ENCODE measurements around the gene RALY. TPM values are rescaled to one million over a fixed set of nuclear protein-coding genes. Genes with fewer than 3 reads are reported as not detected.

Gene RALY
- total RNA-seq, 1 experiment from 2014 or later, result 219 TPM

- Histone ChIP-seq H3K9me3 (ENCODE audit: insufficient read depth, low read depth) (no peaks in the 10 kb centered on the region), H3K4me1 (replicated peaks; ENCODE audit: insufficient read depth) (peaks cover 14% of the 10 kb centered on the region), H4K20me1 (ENCODE audit: insufficient read depth) (peaks cover 5% of the 10 kb centered on the region; the same call in 1 of the 2 replicates), H3K27ac (no peak overlapping the region), H3K27me3 (ENCODE audit: insufficient read depth, low read depth) (no peaks in the 10 kb centered on the region), H3K4me3 (no peak overlapping the region), H3K4me2 (no peak overlapping the region), H3F3A (ENCODE audit: insufficient read depth, low read depth) (peaks cover 10% of the 10 kb centered on the region; the same call in 1 of the 2 replicates), H3K9me2 (ENCODE audit: insufficient read depth) (no peaks in the 10 kb centered on the region), H3K36me3 (ENCODE audit: low read depth) (no peaks in the 10 kb centered on the region), H2AFZ (no peak overlapping the region), H3K79me2 (ENCODE audit: low read depth) (peaks cover 32% of the 10 kb centered on the region)
- ChIA-PET CTCF (no interaction called here), POLR2A (ENCODE audit: unreplicated experiment) (no interaction called here)
- no peak for TF ChIP-seq EZH2 (IDR thresholded peaks at IDR 0.05; ENCODE audit: low read depth)
- TF ChIP-seq, protein P1, sequence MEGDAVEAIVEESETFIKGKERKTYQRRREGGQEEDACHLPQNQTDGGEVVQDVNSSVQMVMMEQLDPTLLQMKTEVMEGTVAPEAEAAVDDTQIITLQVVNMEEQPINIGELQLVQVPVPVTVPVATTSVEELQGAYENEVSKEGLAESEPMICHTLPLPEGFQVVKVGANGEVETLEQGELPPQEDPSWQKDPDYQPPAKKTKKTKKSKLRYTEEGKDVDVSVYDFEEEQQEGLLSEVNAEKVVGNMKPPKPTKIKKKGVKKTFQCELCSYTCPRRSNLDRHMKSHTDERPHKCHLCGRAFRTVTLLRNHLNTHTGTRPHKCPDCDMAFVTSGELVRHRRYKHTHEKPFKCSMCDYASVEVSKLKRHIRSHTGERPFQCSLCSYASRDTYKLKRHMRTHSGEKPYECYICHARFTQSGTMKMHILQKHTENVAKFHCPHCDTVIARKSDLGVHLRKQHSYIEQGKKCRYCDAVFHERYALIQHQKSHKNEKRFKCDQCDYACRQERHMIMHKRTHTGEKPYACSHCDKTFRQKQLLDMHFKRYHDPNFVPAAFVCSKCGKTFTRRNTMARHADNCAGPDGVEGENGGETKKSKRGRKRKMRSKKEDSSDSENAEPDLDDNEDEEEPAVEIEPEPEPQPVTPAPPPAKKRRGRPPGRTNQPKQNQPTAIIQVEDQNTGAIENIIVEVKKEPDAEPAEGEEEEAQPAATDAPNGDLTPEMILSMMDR (conservative IDR thresholded peaks at IDR 0.05), result no peak
- DNase-seq, result no peak
- intact Hi-C loops (cut with micrococcal nuclease; ENCODE audit: unreplicated experiment), result loop anchor here (10.0 kb wide), 1 partner anchor 325 kb away; the partner anchor contains the start of genes ACTL10 and C20orf144
- BruUV-seq (replicated peaks), result no TSS peak
Observed at GRCh38 chr20:33990075-33990474, 3.6 kb upstream of the RALY start.

GRCh38 chr20:33991502-33991901 lies 2.2 kb upstream of the RALY start:
- TF ChIP-seq, protein P1 (conservative IDR thresholded peaks at IDR 0.05), result no peak
- no peak for TF ChIP-seq EZH2 (IDR thresholded peaks at IDR 0.05; ENCODE audit: low read depth)
- Histone ChIP-seq H3K9me2 (ENCODE audit: insufficient read depth) (no peaks in the 10 kb centered on the region), H4K20me1 (ENCODE audit: insufficient read depth) (peaks cover 20% of the 10 kb centered on the region; the same call in 1 of the 2 replicates), H3K27me3 (ENCODE audit: insufficient read depth, low read depth) (no peaks in the 10 kb centered on the region), H3K4me3 (peak overlapping the region; percentile 71; the same call in 1 of the 2 replicates), H2AFZ (no peak overlapping the region), H3K36me3 (ENCODE audit: low read depth) (no peaks in the 10 kb centered on the region), H3K27ac (no peak overlapping the region), H3K9me3 (ENCODE audit: insufficient read depth, low read depth) (no peaks in the 10 kb centered on the region), H3K4me1 (replicated peaks; ENCODE audit: insufficient read depth) (peaks cover 28% of the 10 kb centered on the region), H3K79me2 (ENCODE audit: low read depth) (peaks cover 46% of the 10 kb centered on the region), H3F3A (ENCODE audit: insufficient read depth, low read depth) (peaks cover 10% of the 10 kb centered on the region; the same call in 1 of the 2 replicates), H3K4me2 (peak overlapping the region; percentile 93)
- DNase-seq, result no peak
- POLR2A ChIA-PET (ENCODE audit: unreplicated experiment), result no interaction called here
- CTCF ChIA-PET, result no interaction called here
- no TSS peak for BruUV-seq (replicated peaks)
- intact Hi-C loops (cut with micrococcal nuclease; ENCODE audit: unreplicated experiment), result loop anchor here (10.0 kb wide), 1 partner anchor 327 kb away; the partner anchor contains the start of genes ACTL10 and C20orf144

- intact Hi-C loops (cut with micrococcal nuclease; ENCODE audit: unreplicated experiment), result loop anchor here (2.0 to 10.0 kb wide), 2 partner anchors 196 to 328 kb away; partner anchors contain the start of genes ACTL10 and C20orf144
- peaks cover 55% of the 10 kb centered on the region for H3K79me2 ChIP-seq (ENCODE audit: low read depth)
- POLR2A ChIA-PET (ENCODE audit: unreplicated experiment), result interaction anchor here (0.5 to 1.3 kb wide), 10 partner anchors 54 to 756 kb away, joined by 3 to 19 read pairs (median 4); partner anchors contain the start of genes ACTL10, EIF2S2 and PXMP4
- peak overlapping the region; percentile 86 for H3K27ac ChIP-seq
- no peaks in the 10 kb centered on the region for H3K36me3 ChIP-seq (ENCODE audit: low read depth)
- no peaks in the 10 kb centered on the region for H3K27me3 ChIP-seq (ENCODE audit: insufficient read depth, low read depth)
- no peaks in the 10 kb centered on the region for H3K9me3 ChIP-seq (ENCODE audit: insufficient read depth, low read depth)
- no peaks in the 10 kb centered on the region for H3K9me2 ChIP-seq (ENCODE audit: insufficient read depth)
- peak in 1 of 2 experiments; percentile 75 for DNase-seq
- CTCF ChIA-PET, result interaction anchor here (0.6 to 1.1 kb wide), 2 partner anchors 65 to 884 kb away, joined by 4 to 7 read pairs; no protein-coding TSS in a partner anchor
- peak overlapping the region; percentile 71 for H3K4me3 ChIP-seq
- peaks cover 28% of the 10 kb centered on the region for H3K4me1 ChIP-seq (replicated peaks; ENCODE audit: insufficient read depth)
- H4K20me1 ChIP-seq (ENCODE audit: insufficient read depth), result peaks cover 27% of the 10 kb centered on the region
- TF ChIP-seq EZH2 (IDR thresholded peaks at IDR 0.05; ENCODE audit: low read depth), result no peak
- BruUV-seq (replicated peaks), result TSS peak; percentile 61
- H3K4me2 ChIP-seq, result peak overlapping the region; percentile 93
- peaks cover 10% of the 10 kb centered on the region; the same call in 1 of the 2 replicates for H3F3A ChIP-seq (ENCODE audit: insufficient read depth, low read depth)
- H2AFZ ChIP-seq, result peak overlapping the region; percentile 77
Observed at GRCh38 chr20:33992145-33992922, 1.4 kb upstream of the RALY start.
